Kidney (tissue), 14 donors: ENCODE data around the gene CEP55. TPM values are rescaled to one million over a fixed set of nuclear protein-coding genes. Genes with fewer than 3 reads are reported as not detected.

Experiments used
- DNase-seq, 5 donors: peaks; one replicate each; pipeline ENCODE4 v3.0.0-alpha.2; 2013 to 2020
- FAIRE-seq: peaks from 2 replicates; lab custom pipeline; 2012; peaks lifted over from hg19 to GRCh38; lab: Jason Lieb, UNC
- H3K27ac ChIP-seq, 2 donors: one replicate each; pipeline ENCODE4 v1.7.0; 2013; ENCODE audit warnings: low read depth in 2 of 2, low read length in 2 of 2, inconsistent platforms in 1 of 2
- H3K27me3 ChIP-seq: one replicate; pipeline ENCODE4 v1.7.1; 2013; ENCODE audit warnings: low read length, inconsistent platforms; ENCODE audit not compliant: control insufficient read depth, insufficient read depth
- H3K36me3 ChIP-seq, 3 donors: one replicate each; pipeline versions ENCODE4 v1.7.0 to v1.7.1; 2013; ENCODE audit warnings: low read length in 3 of 3, control low read depth in 1 of 3, inconsistent platforms in 1 of 3; ENCODE audit not compliant: insufficient read depth in 3 of 3, control insufficient read depth in 2 of 3
- H3K4me1 ChIP-seq, 3 donors: one replicate each; pipeline versions ENCODE4 v1.7.0 to v1.7.1; 2013; ENCODE audit warnings: low read length in 3 of 3, inconsistent platforms in 1 of 3, low read depth in 1 of 3; ENCODE audit not compliant: control insufficient read depth in 2 of 3, insufficient read depth in 2 of 3
- H3K4me3 ChIP-seq, 3 donors: one replicate each; pipeline versions ENCODE4 v1.7.0 to v1.8.1; 2013; ENCODE audit warnings: low read length in 3 of 3, control low read depth in 1 of 3, inconsistent platforms in 1 of 3
- H3K9ac ChIP-seq, 3 donors: one replicate each; pipeline versions ENCODE4 v1.7.0 to v1.7.1; 2013; ENCODE audit warnings: low read length in 3 of 3, control low read depth in 1 of 3, inconsistent platforms in 1 of 3
- H3K9me3 ChIP-seq, 3 donors: one replicate each; pipeline versions ENCODE4 v1.7.0 to v1.7.1; 2013; ENCODE audit warnings: low read length in 3 of 3, control low read depth in 1 of 3, inconsistent platforms in 1 of 3; ENCODE audit not compliant: control insufficient read depth in 2 of 3, insufficient read depth in 1 of 3
- intact Hi-C: fragments of 100-400 bp; cut with DNase I; formaldehyde crosslinking; loops from one replicate; pipeline ENCODE4 v1.11.1; 2022
- polyA plus RNA-seq: library from polyadenylated mRNA; stranded (reverse); fragments of 350-450 nt; fragmentation: Illumina TruSeq; extraction: RNeasy Lipid Tissue Mini Kit (QIAGEN cat#74804); gene quantifications from one replicate; pipeline ENCODE4 v1.2.3, GENCODE V29; 2014; ENCODE audit warnings: low read depth, low replicate concordance; ENCODE audit not compliant: insufficient read depth
- total RNA-seq: library from RNA; stranded (reverse); fragmentation: NEBNext Ultra II Directional; extraction: Animal tissue kit (Norgen Biotek cat#: 25700); gene quantifications from one replicate; pipeline ENCODE4 v1.2.1, GENCODE V29; 2021
- TF ChIP-seq, protein P1 (sequence below): IDR thresholded peaks from 3 replicates; pipeline ENCODE4 v1.5.1; 2012; ENCODE audit warnings: mild to moderate bottlenecking, moderate library complexity, borderline replicate concordance; ENCODE audit not compliant: insufficient read depth; ENCODE audit errors: extremely low read depth
- donor health status: control.
- donor health status: control.
- donor health status: control.
- donor health status: control.
- donor health status: control.
- donor health status: DM: yes; HTN: yes; CAD: no.
- donor health status: Normal renal cell carcinoma (clear cell type).

Gene CEP55
- total and polyA plus RNA-seq, 2 donors from 2014 or later = 0.39 to 0.88 TPM

GRCh38 chr10:93566435-93567276 is 70.2 kb downstream of the CEP55 start, which contains the start of gene FFAR4:
TSS of gene FFAR4 (plus strand) at chr10:93566665. CDS start at chr10:93566721, 56 bp downstream.
- TF ChIP-seq, protein P1, sequence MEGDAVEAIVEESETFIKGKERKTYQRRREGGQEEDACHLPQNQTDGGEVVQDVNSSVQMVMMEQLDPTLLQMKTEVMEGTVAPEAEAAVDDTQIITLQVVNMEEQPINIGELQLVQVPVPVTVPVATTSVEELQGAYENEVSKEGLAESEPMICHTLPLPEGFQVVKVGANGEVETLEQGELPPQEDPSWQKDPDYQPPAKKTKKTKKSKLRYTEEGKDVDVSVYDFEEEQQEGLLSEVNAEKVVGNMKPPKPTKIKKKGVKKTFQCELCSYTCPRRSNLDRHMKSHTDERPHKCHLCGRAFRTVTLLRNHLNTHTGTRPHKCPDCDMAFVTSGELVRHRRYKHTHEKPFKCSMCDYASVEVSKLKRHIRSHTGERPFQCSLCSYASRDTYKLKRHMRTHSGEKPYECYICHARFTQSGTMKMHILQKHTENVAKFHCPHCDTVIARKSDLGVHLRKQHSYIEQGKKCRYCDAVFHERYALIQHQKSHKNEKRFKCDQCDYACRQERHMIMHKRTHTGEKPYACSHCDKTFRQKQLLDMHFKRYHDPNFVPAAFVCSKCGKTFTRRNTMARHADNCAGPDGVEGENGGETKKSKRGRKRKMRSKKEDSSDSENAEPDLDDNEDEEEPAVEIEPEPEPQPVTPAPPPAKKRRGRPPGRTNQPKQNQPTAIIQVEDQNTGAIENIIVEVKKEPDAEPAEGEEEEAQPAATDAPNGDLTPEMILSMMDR = no peak
- Histone ChIP-seq H3K4me1 (no peaks in the 10 kb centered on the region), H3K27ac (no peak within 1 kb of the TSS), H3K36me3 (no peaks in the 10 kb centered on the region), H3K4me3 (no peak within 1 kb of the TSS), H3K27me3 (peaks cover 16% of the 10 kb centered on the region), H3K9ac (no peak within 1 kb of the TSS), H3K9me3 (no peaks in the 10 kb centered on the region)
- FAIRE-seq (no peak), DNase-seq (peak in 4 of 5 donors; percentile 51 to 60 (median 52))
- intact Hi-C loops = no loop called here

GRCh38 chr10:93567277-93568104 is 71.1 kb downstream of the CEP55 start:
- DNase-seq (no peak), FAIRE-seq (no peak)
- H3K4me3 ChIP-seq = no peak overlapping the region
- no peak overlapping the region for H3K27ac ChIP-seq
- TF ChIP-seq, protein P1 = no peak
- no peaks in the 10 kb centered on the region for H3K4me1 ChIP-seq
- H3K36me3 ChIP-seq = no peaks in the 10 kb centered on the region
- no peaks in the 10 kb centered on the region for H3K9me3 ChIP-seq
- intact Hi-C loops = no loop called here
- no peak overlapping the region for H3K9ac ChIP-seq
- peaks cover 16% of the 10 kb centered on the region for H3K27me3 ChIP-seq

GRCh38 chr10:93568105-93568390 is 71.6 kb downstream of the CEP55 start:
- Histone ChIP-seq H3K4me1 (no peaks in the 10 kb centered on the region), H3K9ac (no peak overlapping the region), H3K36me3 (no peaks in the 10 kb centered on the region), H3K27ac (no peak overlapping the region), H3K27me3 (peaks cover 16% of the 10 kb centered on the region), H3K9me3 (no peaks in the 10 kb centered on the region), H3K4me3 (no peak overlapping the region)
- FAIRE-seq (no peak), DNase-seq (no peak)
- intact Hi-C loops = no loop called here
- TF ChIP-seq, protein P1 = no peak
